HFFc6 (cell line): ENCODE measurements around the gene MYH16. TPM values are rescaled to one million over a fixed set of nuclear protein-coding genes. Genes with fewer than 3 reads are reported as not detected.
"Not testable (repeated sequence)": the region's sequence is repeated elsewhere in the genome, so short reads cannot be mapped to it uniquely, and the experiment has no call there.

Experiments used
- DNase-seq: peaks from one replicate; pipeline ENCODE4 v3.0.0-alpha.2; 2018
- H3K27ac Mint-ChIP-seq: 2 replicates; pipeline ENCODE4 v1.8.0; 2020; ENCODE audit warnings: mild to moderate bottlenecking, mixed read lengths
- H3K27me3 Mint-ChIP-seq: 2 replicates; pipeline ENCODE4 v1.8.0; 2021; ENCODE audit warnings: mild to moderate bottlenecking, moderate library complexity, mixed read lengths; ENCODE audit not compliant: insufficient read depth
- H3K36me3 Mint-ChIP-seq: 2 replicates; pipeline ENCODE4 v1.8.0; 2021; ENCODE audit warnings: low read depth, mixed read lengths
- H3K4me1 Mint-ChIP-seq: 2 replicates; pipeline ENCODE4 v1.8.0; 2020; ENCODE audit warnings: low read depth, mixed read lengths
- H3K4me3 Mint-ChIP-seq: 2 replicates; pipeline ENCODE4 v1.8.0; 2020; ENCODE audit warnings: mild to moderate bottlenecking, moderate library complexity, mixed read lengths
- H3K9me3 Mint-ChIP-seq: 2 replicates; pipeline ENCODE4 v1.8.0; 2020; ENCODE audit warnings: mild to moderate bottlenecking, mixed read lengths
- total RNA-seq, 6 experiments: library from RNA; stranded (reverse); fragmentation: NEBNext Ultra II Directional; extraction: Animal tissue kit (Norgen Biotek cat#: 25700); gene quantifications; 2 replicates in 1 of 6; 3 replicates in 5 of 6; pipeline ENCODE4 v1.2.3, GENCODE V29; 2021
- TF ChIP-seq, protein P1 (sequence below): fragments of 200-600 bp; sonication (generic); IDR thresholded peaks from 2 replicates; pipeline ENCODE4 v1.5.0; 2021; ENCODE audit warnings: antibody characterized with exemption, mild to moderate bottlenecking

The MYH16 gene
- total RNA-seq, 6 experiments from 2014 or later, result 0.05 TPM; not detected in 5

- TF ChIP-seq, protein P1, sequence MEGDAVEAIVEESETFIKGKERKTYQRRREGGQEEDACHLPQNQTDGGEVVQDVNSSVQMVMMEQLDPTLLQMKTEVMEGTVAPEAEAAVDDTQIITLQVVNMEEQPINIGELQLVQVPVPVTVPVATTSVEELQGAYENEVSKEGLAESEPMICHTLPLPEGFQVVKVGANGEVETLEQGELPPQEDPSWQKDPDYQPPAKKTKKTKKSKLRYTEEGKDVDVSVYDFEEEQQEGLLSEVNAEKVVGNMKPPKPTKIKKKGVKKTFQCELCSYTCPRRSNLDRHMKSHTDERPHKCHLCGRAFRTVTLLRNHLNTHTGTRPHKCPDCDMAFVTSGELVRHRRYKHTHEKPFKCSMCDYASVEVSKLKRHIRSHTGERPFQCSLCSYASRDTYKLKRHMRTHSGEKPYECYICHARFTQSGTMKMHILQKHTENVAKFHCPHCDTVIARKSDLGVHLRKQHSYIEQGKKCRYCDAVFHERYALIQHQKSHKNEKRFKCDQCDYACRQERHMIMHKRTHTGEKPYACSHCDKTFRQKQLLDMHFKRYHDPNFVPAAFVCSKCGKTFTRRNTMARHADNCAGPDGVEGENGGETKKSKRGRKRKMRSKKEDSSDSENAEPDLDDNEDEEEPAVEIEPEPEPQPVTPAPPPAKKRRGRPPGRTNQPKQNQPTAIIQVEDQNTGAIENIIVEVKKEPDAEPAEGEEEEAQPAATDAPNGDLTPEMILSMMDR, result no peak
- H3K4me1 Mint-ChIP-seq, result no peaks in the 10 kb centered on the region
- H3K4me3 Mint-ChIP-seq, result no peak overlapping the region
- no peak overlapping the region for H3K27ac Mint-ChIP-seq
- peaks cover 4% of the 10 kb centered on the region for H3K27me3 Mint-ChIP-seq
- DNase-seq, result no peak
- no peaks in the 10 kb centered on the region for H3K9me3 Mint-ChIP-seq
- H3K36me3 Mint-ChIP-seq, result no peaks in the 10 kb centered on the region
These were observed 16.5 kb downstream of the MYH16 start for GRCh38 chr7:99289185-99289584.

DNA sequence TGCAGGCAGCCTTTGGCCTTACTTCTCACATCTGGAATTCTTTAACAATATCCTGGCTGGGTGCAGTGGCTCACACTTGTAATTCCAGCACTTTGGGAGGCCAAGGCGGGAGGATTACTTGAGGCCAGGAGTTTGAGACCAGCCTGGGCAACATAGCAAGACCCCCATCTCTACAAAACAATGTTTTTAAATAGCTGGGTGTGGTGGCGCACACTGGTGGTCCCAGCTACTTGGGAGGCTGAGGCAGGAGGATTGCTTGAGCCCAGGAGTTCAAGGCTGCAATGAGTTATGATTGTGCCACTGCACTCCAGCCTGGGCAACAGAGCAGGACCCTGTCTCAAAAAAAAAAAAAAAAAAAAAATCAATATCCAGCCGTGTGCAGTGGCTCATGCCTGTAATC lies 17.5 kb downstream of the MYH16 start:
- not testable (repeated sequence) for H3K4me1 Mint-ChIP-seq, H3K36me3 Mint-ChIP-seq, H3K9me3 Mint-ChIP-seq, H3K4me3 Mint-ChIP-seq, H3K27me3 Mint-ChIP-seq, DNase-seq, H3K27ac Mint-ChIP-seq

GRCh38 chr7:99290980-99291607 lies 18.5 kb downstream of the MYH16 start:
- DNase-seq, result no peak
- peaks cover 3% of the 10 kb centered on the region; the same call in 1 of the 2 replicates for H3K27me3 Mint-ChIP-seq
- H3K4me1 Mint-ChIP-seq, result no peaks in the 10 kb centered on the region
- H3K36me3 Mint-ChIP-seq, result no peaks in the 10 kb centered on the region
- H3K9me3 Mint-ChIP-seq, result no peaks in the 10 kb centered on the region
- H3K27ac Mint-ChIP-seq, result no peak overlapping the region
- TF ChIP-seq, protein P1, result no peak
- no peak overlapping the region for H3K4me3 Mint-ChIP-seq

- H3K9me3 Mint-ChIP-seq, result no peaks in the 10 kb centered on the region
- H3K4me1 Mint-ChIP-seq, result no peaks in the 10 kb centered on the region
- peaks cover 3% of the 10 kb centered on the region; the same call in 1 of the 2 replicates for H3K27me3 Mint-ChIP-seq
- no peak overlapping the region for H3K4me3 Mint-ChIP-seq
- no peaks in the 10 kb centered on the region for H3K36me3 Mint-ChIP-seq
- H3K27ac Mint-ChIP-seq, result no peak overlapping the region
- DNase-seq, result no peak
- TF ChIP-seq, protein P1, result no peak
These were observed 19.5 kb downstream of the MYH16 start for GRCh38 chr7:99292127-99292526.

DNA sequence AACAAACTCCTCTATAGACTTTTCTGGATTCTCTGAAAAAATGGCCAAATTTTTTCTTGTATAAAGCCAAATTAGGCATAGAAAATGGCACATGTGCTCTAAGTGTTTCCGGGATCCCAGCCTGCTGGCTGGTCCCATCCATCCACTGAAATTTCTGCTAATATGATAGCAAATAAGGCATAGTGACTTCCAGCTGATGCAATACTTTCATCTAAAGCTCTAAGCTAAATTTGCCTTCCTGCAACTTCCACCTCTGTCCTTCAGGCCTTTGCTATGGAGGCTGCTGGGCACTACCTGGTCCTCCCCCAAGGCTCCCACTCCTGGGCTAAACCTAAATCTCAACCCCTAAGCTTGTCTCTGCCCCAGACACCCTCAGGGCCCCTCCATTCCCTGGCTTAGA lies 20.5 kb downstream of the MYH16 start:
- no peaks in the 10 kb centered on the region for H3K36me3 Mint-ChIP-seq
- TF ChIP-seq, protein P1, result no peak

GRCh38 chr7:99293650-99294049 lies 21.0 kb downstream of the MYH16 start:
- Mint-ChIP-seq H3K4me1 (no peaks in the 10 kb centered on the region), H3K27me3 (peaks cover 3% of the 10 kb centered on the region), H3K4me3 (no peak overlapping the region), H3K9me3 (no peaks in the 10 kb centered on the region), H3K36me3 (no peaks in the 10 kb centered on the region), H3K27ac (no peak overlapping the region)
- no peak for DNase-seq
- TF ChIP-seq, protein P1, result no peak

More for the DNA sequence above, 20.5 kb downstream of the MYH16 start:
- Mint-ChIP-seq H3K27ac (no peak overlapping the region), H3K9me3 (no peaks in the 10 kb centered on the region), H3K27me3 (peaks cover 3% of the 10 kb centered on the region), H3K4me3 (no peak overlapping the region), H3K4me1 (no peaks in the 10 kb centered on the region)
- DNase-seq, result no peak
